GM12878 (cell line): ENCODE data around the gene GLUD1. TPM values are rescaled to one million over a fixed set of nuclear protein-coding genes. Genes with fewer than 3 reads are reported as not detected.

Source experiments
- BACH1 ChIP-seq: fragments of 450-650 bp; IDR thresholded peaks from 2 replicates; pipeline ENCODE4 v1.6.1; 2017; ENCODE audit warnings: mild to moderate bottlenecking, borderline replicate concordance
- BRCA1 ChIP-seq: IDR thresholded peaks from 2 replicates; pipeline ENCODE4 v1.6.1; 2011; ENCODE audit warnings: low read depth, low read length, improper control_type of control experiment
- CEBPB ChIP-seq, 2 experiments: fragments of 150-350 bp in 1 of 2; IDR thresholded peaks; 2 replicates each; pipeline ENCODE4 v1.6.1; 2012 to 2014; ENCODE audit warnings: low read depth in 2 of 2, low read length in 2 of 2, borderline replicate concordance in 1 of 2, inconsistent platforms in 1 of 2
- CEBPZ ChIP-seq: fragments of 150-350 bp; IDR thresholded peaks from 2 replicates; pipeline ENCODE4 v1.6.1; 2016; ENCODE audit warnings: low read depth, low read length
- CREM ChIP-seq: IDR thresholded peaks from 2 replicates; pipeline ENCODE4 v1.6.1; 2014; ENCODE audit warnings: antibody characterized with exemption, low read depth
- E4F1 ChIP-seq: fragments of 450-650 bp; IDR thresholded peaks from 2 replicates; pipeline ENCODE4 v1.6.1; 2018; ENCODE audit warnings: borderline replicate concordance, mild to moderate bottlenecking; ENCODE audit not compliant: partially characterized antibody
- EP300 ChIP-seq, 2 experiments: fragments of 150-350 bp in 1 of 2; IDR thresholded peaks; 2 replicates each; pipeline ENCODE4 v1.6.1; 2011 to 2012; ENCODE audit warnings: low read depth in 2 of 2, low read length in 2 of 2, borderline replicate concordance in 1 of 2, improper control_type of control experiment in 1 of 2, inconsistent platforms in 1 of 2; ENCODE audit not compliant: control insufficient read depth in 1 of 2
- GATAD2B ChIP-seq: fragments of 450-650 bp; conservative IDR thresholded peaks from 2 replicates; pipeline ENCODE4 v1.6.1; 2017; ENCODE audit warnings: low read depth, mild to moderate bottlenecking, moderate library complexity
- MYB ChIP-seq: fragments of 150-350 bp; IDR thresholded peaks from 2 replicates; pipeline ENCODE4 v1.6.1; 2014; ENCODE audit warnings: mild to moderate bottlenecking, low read depth, low read length, borderline replicate concordance
- NFYA ChIP-seq: IDR thresholded peaks from 2 replicates; pipeline ENCODE4 v1.6.1; 2011; ENCODE audit warnings: low read depth, mild to moderate bottlenecking, low read length, improper control_type of control experiment, borderline replicate concordance
- TAF1 ChIP-seq: IDR thresholded peaks from 2 replicates; pipeline ENCODE4 v1.6.1; 2011; ENCODE audit warnings: mild to moderate bottlenecking, low read depth, low read length, borderline replicate concordance
- WRNIP1 ChIP-seq: IDR thresholded peaks from 2 replicates; pipeline ENCODE4 v1.6.1; 2011; ENCODE audit warnings: low read depth, low read length, improper control_type of control experiment, borderline replicate concordance
- ZNF24 ChIP-seq: fragments of 450-650 bp; IDR thresholded peaks from 2 replicates; pipeline ENCODE4 v1.6.1; 2017; ENCODE audit warnings: antibody characterized with exemption, mild to moderate bottlenecking
- ZNF274 ChIP-seq: IDR thresholded peaks from one replicate; pipeline ENCODE4 v1.8.0; 2011; ENCODE audit not compliant: insufficient read length, insufficient read depth
- polyA plus RNA-seq, 11 experiments: library from polyadenylated mRNA; depleted of rRNA in 4 of 11; unstranded in 6 of 11; stranded (reverse) in 5 of 11; fragments of >200 nt; fragmentation: Nextera tagmentation in 4 of 11; fragmentation: Illumina TruSeq in 1 of 11; extraction: Ambion mirVana in 4 of 11; extraction: Trizol in 1 of 11; gene quantifications; 1 replicate in 1 of 11; 2 replicates in 10 of 11; pipeline versions ENCODE4 v1.2.1 to v1.2.3, GENCODE V29; 2011 to 2016; ENCODE audit warnings: inconsistent platforms in 2 of 11, missing spikeins in 2 of 11, low read depth in 1 of 11
- total RNA-seq, 4 experiments: library from RNA; depleted of rRNA in 3 of 4; stranded (reverse); fragments of >200 nt in 3 of 4; fragmentation: Illumina TruSeq in 1 of 4; extraction: Trizol in 1 of 4; gene quantifications; 2 replicates each; pipeline versions ENCODE4 v1.2.1 to v1.2.3, GENCODE V29; 2013 to 2021
- TF ChIP-seq, protein P1 (sequence below): IDR thresholded peaks from 2 replicates; pipeline ENCODE4 v1.6.1; 2012; ENCODE audit warnings: low read depth, low read length, improper control_type of control experiment
- TF ChIP-seq, protein P2 (sequence below): fragments of 450-650 bp; IDR thresholded peaks from 2 replicates; pipeline ENCODE4 v1.6.1; 2016; ENCODE audit warnings: mild to moderate bottlenecking
- TF ChIP-seq, protein P3 (sequence below): fragments of 450-650 bp; formaldehyde crosslinking; IDR thresholded peaks from 2 replicates; pipeline ENCODE4 v1.5.0; 2022; ENCODE audit warnings: mild to moderate bottlenecking, missing genetic modification characterization

Gene GLUD1
- total and polyA plus RNA-seq, 10 of the 15 experiments (the other 5 are each of a cell fraction or from before 2014, with no cell fraction given), result 26.1 to 109 (median 81.4) TPM

DNA sequence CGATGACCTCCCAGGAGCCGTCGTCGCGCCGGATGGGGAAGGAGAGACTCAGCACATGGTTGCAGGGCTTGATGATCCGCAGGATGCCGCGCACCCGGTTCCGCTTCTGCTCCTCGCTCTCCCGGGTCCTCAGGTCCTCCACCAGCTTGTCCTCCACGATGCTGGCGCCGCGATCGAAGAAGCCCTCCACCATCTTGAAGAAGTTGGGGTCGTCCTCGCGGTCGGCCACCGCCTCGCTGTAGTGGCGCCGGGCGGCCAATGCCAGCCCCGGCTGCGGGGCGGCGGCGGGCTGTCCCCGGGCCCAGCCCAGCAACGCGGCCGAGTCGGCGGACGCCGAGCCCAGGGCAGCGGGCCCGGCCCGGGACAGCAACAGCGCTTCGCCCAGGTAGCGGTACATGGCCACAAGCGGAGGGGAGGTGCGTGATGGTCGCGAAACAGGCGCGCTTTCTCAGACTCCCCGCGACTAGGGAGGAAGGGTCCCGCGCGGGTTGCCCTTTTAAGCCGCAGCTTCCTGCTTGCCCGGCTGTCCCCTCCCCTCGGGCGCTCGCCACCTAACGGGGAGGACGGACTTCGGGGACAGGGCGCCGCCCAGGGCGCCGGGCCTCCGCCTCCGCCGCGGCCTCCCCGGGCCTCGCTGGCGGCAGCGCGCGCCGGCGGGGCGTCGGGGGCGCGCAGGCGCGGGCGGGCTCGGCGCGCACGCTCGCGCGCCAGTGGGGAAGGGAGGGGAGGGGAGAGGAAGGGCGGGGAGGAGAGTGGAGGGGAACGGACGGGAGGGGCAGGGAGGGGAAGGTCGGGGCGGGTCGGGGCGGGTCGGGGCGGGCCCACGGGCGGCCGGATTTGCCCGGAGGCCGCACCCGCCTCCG is at the start of gene GLUD1, which contains the start of gene SHLD2 (continued):
- no peak for TF ChIP-seq BRCA1
- no peak for TF ChIP-seq NFYA
- peak; percentile 40 for TF ChIP-seq E4F1
- TF ChIP-seq, protein P1, sequence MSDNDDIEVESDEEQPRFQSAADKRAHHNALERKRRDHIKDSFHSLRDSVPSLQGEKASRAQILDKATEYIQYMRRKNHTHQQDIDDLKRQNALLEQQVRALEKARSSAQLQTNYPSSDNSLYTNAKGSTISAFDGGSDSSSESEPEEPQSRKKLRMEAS, result no peak
- TF ChIP-seq, protein P2, sequence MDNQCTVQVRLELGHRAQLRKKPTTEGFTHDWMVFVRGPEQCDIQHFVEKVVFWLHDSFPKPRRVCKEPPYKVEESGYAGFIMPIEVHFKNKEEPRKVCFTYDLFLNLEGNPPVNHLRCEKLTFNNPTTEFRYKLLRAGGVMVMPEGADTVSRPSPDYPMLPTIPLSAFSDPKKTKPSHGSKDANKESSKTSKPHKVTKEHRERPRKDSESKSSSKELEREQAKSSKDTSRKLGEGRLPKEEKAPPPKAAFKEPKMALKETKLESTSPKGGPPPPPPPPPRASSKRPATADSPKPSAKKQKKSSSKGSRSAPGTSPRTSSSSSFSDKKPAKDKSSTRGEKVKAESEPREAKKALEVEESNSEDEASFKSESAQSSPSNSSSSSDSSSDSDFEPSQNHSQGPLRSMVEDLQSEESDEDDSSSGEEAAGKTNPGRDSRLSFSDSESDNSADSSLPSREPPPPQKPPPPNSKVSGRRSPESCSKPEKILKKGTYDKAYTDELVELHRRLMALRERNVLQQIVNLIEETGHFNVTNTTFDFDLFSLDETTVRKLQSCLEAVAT, result no peak
- 0 out of 2 replicates have a peak, but pooled peaks have one; percentile 12 for TF ChIP-seq ZNF24
- TF ChIP-seq TAF1, result 0 out of 2 replicates have a peak, but pooled peaks have one; percentile 26
- TF ChIP-seq WRNIP1, result no peak
- no peak for TF ChIP-seq EP300 (IDR thresholded peaks at IDR 0.05; ENCODE audit: borderline replicate concordance in 1 of 2, control insufficient read depth in 1 of 2, low read depth in 2 of 2, low read length in 2 of 2)
- TF ChIP-seq CEBPB (IDR thresholded peaks at IDR 0.05; ENCODE audit: borderline replicate concordance in 1 of 2, low read depth in 2 of 2, low read length in 2 of 2), result no peak
- no peak for TF ChIP-seq ZNF274
- TF ChIP-seq CREM, result peak; percentile 15; the same call in 1 of the 2 replicates
- TF ChIP-seq, protein P3, sequence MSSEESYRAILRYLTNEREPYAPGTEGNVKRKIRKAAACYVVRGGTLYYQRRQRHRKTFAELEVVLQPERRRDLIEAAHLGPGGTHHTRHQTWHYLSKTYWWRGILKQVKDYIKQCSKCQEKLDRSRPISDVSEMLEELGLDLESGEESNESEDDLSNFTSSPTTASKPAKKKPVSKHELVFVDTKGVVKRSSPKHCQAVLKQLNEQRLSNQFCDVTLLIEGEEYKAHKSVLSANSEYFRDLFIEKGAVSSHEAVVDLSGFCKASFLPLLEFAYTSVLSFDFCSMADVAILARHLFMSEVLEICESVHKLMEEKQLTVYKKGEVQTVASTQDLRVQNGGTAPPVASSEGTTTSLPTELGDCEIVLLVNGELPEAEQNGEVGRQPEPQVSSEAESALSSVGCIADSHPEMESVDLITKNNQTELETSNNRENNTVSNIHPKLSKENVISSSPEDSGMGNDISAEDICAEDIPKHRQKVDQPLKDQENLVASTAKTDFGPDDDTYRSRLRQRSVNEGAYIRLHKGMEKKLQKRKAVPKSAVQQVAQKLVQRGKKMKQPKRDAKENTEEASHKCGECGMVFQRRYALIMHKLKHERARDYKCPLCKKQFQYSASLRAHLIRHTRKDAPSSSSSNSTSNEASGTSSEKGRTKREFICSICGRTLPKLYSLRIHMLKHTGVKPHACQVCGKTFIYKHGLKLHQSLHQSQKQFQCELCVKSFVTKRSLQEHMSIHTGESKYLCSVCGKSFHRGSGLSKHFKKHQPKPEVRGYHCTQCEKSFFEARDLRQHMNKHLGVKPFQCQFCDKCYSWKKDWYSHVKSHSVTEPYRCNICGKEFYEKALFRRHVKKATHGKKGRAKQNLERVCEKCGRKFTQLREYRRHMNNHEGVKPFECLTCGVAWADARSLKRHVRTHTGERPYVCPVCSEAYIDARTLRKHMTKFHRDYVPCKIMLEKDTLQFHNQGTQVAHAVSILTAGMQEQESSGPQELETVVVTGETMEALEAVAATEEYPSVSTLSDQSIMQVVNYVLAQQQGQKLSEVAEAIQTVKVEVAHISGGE (CRISPR knock-in tag), result no peak
- peak; percentile 52; the same call in 1 of the 2 replicates for TF ChIP-seq BACH1
- TF ChIP-seq MYB, result no peak
- no peak for TF ChIP-seq CEBPZ
- TF ChIP-seq GATAD2B, result peak; percentile 75
